Neural cell (in vitro differentiated cells): ENCODE data around the gene RAB3C. TPM values are rescaled to one million over a fixed set of nuclear protein-coding genes. Genes with fewer than 3 reads are reported as not detected.

Source experiments
- H2AFZ ChIP-seq: fragments of 200-600, 300-800 bp; sonication (generic), shearing (Covaris generic); 2 replicates; pipeline ENCODE4 v1.6.0; 2014; ENCODE audit warnings: low read depth, mild to moderate bottlenecking, antibody characterized with exemption, low read length, moderate library complexity
- H3F3A ChIP-seq: fragments of 200-600 bp; shearing (Covaris generic); 2 replicates; pipeline ENCODE4 v1.6.1; 2016; ENCODE audit warnings: mild to moderate bottlenecking, moderate library complexity, mixed read lengths, antibody characterized with exemption, low read length; ENCODE audit not compliant: insufficient read depth, poor library complexity, severe bottlenecking
- H3K27ac ChIP-seq: fragments of 200-600, 300-800 bp; sonication (generic), shearing (Covaris generic); 2 replicates; pipeline ENCODE4 v1.5.1; 2014; ENCODE audit warnings: mild to moderate bottlenecking, low read length, moderate library complexity
- H3K27me3 ChIP-seq: fragments of 300-800, 200-600 bp; sonication (generic), shearing (Covaris generic); 2 replicates; pipeline ENCODE4 v1.6.0; 2014; ENCODE audit warnings: mild to moderate bottlenecking, low read depth, low read length, moderate library complexity; ENCODE audit not compliant: insufficient read depth
- H3K36me3 ChIP-seq: fragments of 300-800, 200-600 bp; sonication (generic), shearing (Covaris generic); 2 replicates; pipeline ENCODE4 v1.5.1; 2014; ENCODE audit warnings: mild to moderate bottlenecking, antibody characterized with exemption, low read length, moderate library complexity; ENCODE audit not compliant: insufficient read depth
- H3K4me2 ChIP-seq: fragments of 300-800, 200-600 bp; sonication (generic), shearing (Covaris generic); 2 replicates; pipeline ENCODE4 v1.6.0; 2014; ENCODE audit warnings: mild to moderate bottlenecking, low read length
- H3K4me3 ChIP-seq: fragments of 300-800, 200-600 bp; sonication (generic), shearing (Covaris generic); 2 replicates; pipeline ENCODE4 v1.5.1; 2014; ENCODE audit warnings: mild to moderate bottlenecking, low read length, moderate library complexity
- H3K79me2 ChIP-seq: fragments of 200-600 bp; shearing (Covaris generic); replicated peaks from 2 replicates; pipeline ENCODE4 v1.6.0; 2014; ENCODE audit warnings: mild to moderate bottlenecking, low read length, moderate library complexity; ENCODE audit not compliant: insufficient read depth
- H3K9ac ChIP-seq: fragments of 300-800, 200-600 bp; sonication (generic), shearing (Covaris generic); 2 replicates; pipeline ENCODE4 v1.6.1; 2016; ENCODE audit warnings: mild to moderate bottlenecking, low read length, mixed read lengths
- H3K9me2 ChIP-seq: fragments of 200-600 bp; shearing (Covaris generic); 2 replicates; pipeline ENCODE4 v1.6.1; 2016; ENCODE audit warnings: mild to moderate bottlenecking, low read length, mixed read lengths; ENCODE audit not compliant: insufficient read depth
- H3K9me3 ChIP-seq: fragments of 200-600, 300-800 bp; sonication (generic), shearing (Covaris generic); 2 replicates; pipeline ENCODE4 v1.6.1; 2016; ENCODE audit warnings: mild to moderate bottlenecking, mixed run types, low read length, moderate library complexity, mixed read lengths
- H4K20me1 ChIP-seq: fragments of 200-600 bp; shearing (Covaris generic); 2 replicates; pipeline ENCODE4 v1.6.1; 2016; ENCODE audit warnings: mild to moderate bottlenecking, mixed run types; ENCODE audit not compliant: insufficient read depth
- EP300 ChIP-seq: fragments of 450-650 bp; conservative IDR thresholded peaks from 2 replicates; pipeline ENCODE4 v1.6.1; 2014; ENCODE audit warnings: antibody characterized with exemption, mild to moderate bottlenecking, moderate library complexity; ENCODE audit not compliant: poor library complexity, severe bottlenecking
- EZH2 ChIP-seq: fragments of 200-600, 300-800 bp; shearing (Covaris generic), sonication (generic); IDR thresholded peaks from 2 replicates; pipeline ENCODE4 v1.6.1; 2014; ENCODE audit warnings: antibody characterized with exemption, low read length, borderline replicate concordance, mild to moderate bottlenecking; ENCODE audit not compliant: insufficient read depth, poor library complexity, severe bottlenecking
- MXI1 ChIP-seq: fragments of 450-650 bp; conservative IDR thresholded peaks from 2 replicates; pipeline ENCODE4 v1.6.1; 2014; ENCODE audit warnings: antibody characterized with exemption, mild to moderate bottlenecking; ENCODE audit not compliant: poor library complexity, severe bottlenecking
- POLR2AphosphoS5 ChIP-seq: IDR thresholded peaks from 2 replicates; pipeline ENCODE4 v1.6.1; 2012
- RAD21 ChIP-seq: fragments of 450-650 bp; conservative IDR thresholded peaks from 2 replicates; pipeline ENCODE4 v1.6.1; 2014; ENCODE audit warnings: antibody characterized with exemption, mild to moderate bottlenecking, moderate library complexity
- SMC3 ChIP-seq: fragments of 450-650 bp; conservative IDR thresholded peaks from 2 replicates; pipeline ENCODE4 v1.6.1; 2014; ENCODE audit warnings: antibody characterized with exemption, mild to moderate bottlenecking, moderate library complexity; ENCODE audit not compliant: poor library complexity
- TAF1 ChIP-seq: IDR thresholded peaks from 2 replicates; pipeline ENCODE4 v1.6.1; 2012; ENCODE audit warnings: low read depth
- polyA plus RNA-seq: library from polyadenylated mRNA; depleted of rRNA; stranded (reverse); fragments of >200 nt; gene quantifications from 2 replicates; pipeline ENCODE4 v1.2.3, GENCODE V29; 2014
- TF ChIP-seq, protein P1 (sequence below): IDR thresholded peaks from 2 replicates; pipeline ENCODE4 v1.6.1; 2012; ENCODE audit warnings: borderline replicate concordance
- TF ChIP-seq, protein P2 (sequence below): fragments of 450-650 bp; IDR thresholded peaks from 2 replicates; pipeline ENCODE4 v1.5.1; 2014; ENCODE audit warnings: antibody characterized with exemption, mild to moderate bottlenecking, moderate library complexity; ENCODE audit not compliant: poor library complexity, severe bottlenecking

The RAB3C gene
- polyA plus RNA-seq, 1 donor from 2014 or later, result 94.3 TPM

DNA sequence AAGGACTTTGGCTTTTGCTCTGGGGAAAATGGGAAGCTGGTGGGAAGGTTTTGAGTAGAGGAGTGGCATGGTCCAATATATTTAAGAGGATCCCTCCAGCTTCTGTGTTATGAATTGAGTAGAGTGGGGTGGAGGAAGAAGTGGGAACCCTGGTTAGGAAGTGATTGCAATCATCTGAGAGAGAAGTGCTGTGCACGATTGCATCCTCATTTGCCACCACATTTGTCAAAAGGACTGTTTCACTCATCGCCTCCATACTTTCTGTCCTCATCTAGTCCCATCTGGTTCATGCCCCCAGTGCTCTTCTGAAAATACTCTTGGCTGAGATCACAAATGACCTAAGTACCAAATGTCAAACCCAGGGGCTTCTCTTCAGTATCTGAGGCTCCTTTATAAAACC, 192.1 kb downstream of the RAB3C start:
- TF ChIP-seq EZH2, result no peak
- no peak for TF ChIP-seq RAD21
- no peak for TF ChIP-seq MXI1
- TF ChIP-seq EP300, result no peak
- TF ChIP-seq SMC3, result no peak
- TF ChIP-seq, protein P1, sequence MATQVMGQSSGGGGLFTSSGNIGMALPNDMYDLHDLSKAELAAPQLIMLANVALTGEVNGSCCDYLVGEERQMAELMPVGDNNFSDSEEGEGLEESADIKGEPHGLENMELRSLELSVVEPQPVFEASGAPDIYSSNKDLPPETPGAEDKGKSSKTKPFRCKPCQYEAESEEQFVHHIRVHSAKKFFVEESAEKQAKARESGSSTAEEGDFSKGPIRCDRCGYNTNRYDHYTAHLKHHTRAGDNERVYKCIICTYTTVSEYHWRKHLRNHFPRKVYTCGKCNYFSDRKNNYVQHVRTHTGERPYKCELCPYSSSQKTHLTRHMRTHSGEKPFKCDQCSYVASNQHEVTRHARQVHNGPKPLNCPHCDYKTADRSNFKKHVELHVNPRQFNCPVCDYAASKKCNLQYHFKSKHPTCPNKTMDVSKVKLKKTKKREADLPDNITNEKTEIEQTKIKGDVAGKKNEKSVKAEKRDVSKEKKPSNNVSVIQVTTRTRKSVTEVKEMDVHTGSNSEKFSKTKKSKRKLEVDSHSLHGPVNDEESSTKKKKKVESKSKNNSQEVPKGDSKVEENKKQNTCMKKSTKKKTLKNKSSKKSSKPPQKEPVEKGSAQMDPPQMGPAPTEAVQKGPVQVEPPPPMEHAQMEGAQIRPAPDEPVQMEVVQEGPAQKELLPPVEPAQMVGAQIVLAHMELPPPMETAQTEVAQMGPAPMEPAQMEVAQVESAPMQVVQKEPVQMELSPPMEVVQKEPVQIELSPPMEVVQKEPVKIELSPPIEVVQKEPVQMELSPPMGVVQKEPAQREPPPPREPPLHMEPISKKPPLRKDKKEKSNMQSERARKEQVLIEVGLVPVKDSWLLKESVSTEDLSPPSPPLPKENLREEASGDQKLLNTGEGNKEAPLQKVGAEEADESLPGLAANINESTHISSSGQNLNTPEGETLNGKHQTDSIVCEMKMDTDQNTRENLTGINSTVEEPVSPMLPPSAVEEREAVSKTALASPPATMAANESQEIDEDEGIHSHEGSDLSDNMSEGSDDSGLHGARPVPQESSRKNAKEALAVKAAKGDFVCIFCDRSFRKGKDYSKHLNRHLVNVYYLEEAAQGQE, result no peak
- TF ChIP-seq, protein P2, sequence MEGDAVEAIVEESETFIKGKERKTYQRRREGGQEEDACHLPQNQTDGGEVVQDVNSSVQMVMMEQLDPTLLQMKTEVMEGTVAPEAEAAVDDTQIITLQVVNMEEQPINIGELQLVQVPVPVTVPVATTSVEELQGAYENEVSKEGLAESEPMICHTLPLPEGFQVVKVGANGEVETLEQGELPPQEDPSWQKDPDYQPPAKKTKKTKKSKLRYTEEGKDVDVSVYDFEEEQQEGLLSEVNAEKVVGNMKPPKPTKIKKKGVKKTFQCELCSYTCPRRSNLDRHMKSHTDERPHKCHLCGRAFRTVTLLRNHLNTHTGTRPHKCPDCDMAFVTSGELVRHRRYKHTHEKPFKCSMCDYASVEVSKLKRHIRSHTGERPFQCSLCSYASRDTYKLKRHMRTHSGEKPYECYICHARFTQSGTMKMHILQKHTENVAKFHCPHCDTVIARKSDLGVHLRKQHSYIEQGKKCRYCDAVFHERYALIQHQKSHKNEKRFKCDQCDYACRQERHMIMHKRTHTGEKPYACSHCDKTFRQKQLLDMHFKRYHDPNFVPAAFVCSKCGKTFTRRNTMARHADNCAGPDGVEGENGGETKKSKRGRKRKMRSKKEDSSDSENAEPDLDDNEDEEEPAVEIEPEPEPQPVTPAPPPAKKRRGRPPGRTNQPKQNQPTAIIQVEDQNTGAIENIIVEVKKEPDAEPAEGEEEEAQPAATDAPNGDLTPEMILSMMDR, result no peak
- TF ChIP-seq TAF1, result no peak
- TF ChIP-seq POLR2AphosphoS5, result no peak
- Histone ChIP-seq H3K9me2 (no peaks in the 10 kb centered on the region), H3K27me3 (no peaks in the 10 kb centered on the region), H4K20me1 (no peaks in the 10 kb centered on the region), H3K36me3 (no peaks in the 10 kb centered on the region), H3K79me2 (no peaks in the 10 kb centered on the region), H2AFZ (no peak overlapping the region), H3K27ac (no peak overlapping the region), H3F3A (no peaks in the 10 kb centered on the region), H3K9me3 (no peaks in the 10 kb centered on the region), H3K9ac (no peak overlapping the region), H3K4me2 (no peak overlapping the region), H3K4me3 (no peak overlapping the region)

DNA sequence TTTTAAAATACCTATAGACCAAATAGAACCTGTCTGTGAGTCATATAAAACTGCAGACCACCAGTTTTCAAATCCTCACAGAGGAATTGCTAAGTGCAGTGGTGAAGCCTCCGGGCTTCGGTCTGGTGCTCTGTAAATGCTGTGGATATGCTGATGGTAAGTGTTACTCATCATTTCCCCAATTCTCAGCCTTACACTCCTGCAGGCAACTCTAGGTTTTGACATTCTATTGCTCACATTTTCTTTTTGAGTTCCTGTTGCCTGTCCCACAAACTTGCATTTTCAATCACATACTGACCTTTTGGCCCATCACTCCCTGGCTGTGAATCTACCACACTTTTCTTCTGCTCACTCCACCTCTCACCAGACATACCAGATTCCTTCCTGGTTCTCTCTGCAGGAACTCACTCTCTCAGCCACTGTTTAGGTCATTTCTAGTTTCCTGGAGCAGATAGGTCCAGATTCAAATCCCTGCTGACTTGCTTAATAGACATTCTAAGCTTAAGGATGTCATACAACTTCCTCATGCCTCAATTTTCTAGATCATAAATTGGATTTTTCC, 192.9 kb downstream of the RAB3C start:
- no peak for TF ChIP-seq EZH2
- TF ChIP-seq, protein P1, result no peak
- no peak for TF ChIP-seq SMC3
- TF ChIP-seq EP300, result no peak
- H3K36me3 ChIP-seq, result no peaks in the 10 kb centered on the region
- no peaks in the 10 kb centered on the region for H3K9me2 ChIP-seq
- H3K4me2 ChIP-seq, result no peak overlapping the region
- no peaks in the 10 kb centered on the region for H3K27me3 ChIP-seq
- H2AFZ ChIP-seq, result no peak overlapping the region
- no peak overlapping the region for H3K4me3 ChIP-seq
- H3K79me2 ChIP-seq, result no peaks in the 10 kb centered on the region
- no peak overlapping the region for H3K9ac ChIP-seq
- H3K9me3 ChIP-seq, result no peaks in the 10 kb centered on the region
- H3K27ac ChIP-seq, result no peak overlapping the region
- no peaks in the 10 kb centered on the region for H4K20me1 ChIP-seq
- H3F3A ChIP-seq, result no peaks in the 10 kb centered on the region
